ENCODE data around the gene EPHA2. TPM values are rescaled to one million over a fixed set of nuclear protein-coding genes. Genes with fewer than 3 reads are reported as not detected.

Gene EPHA2
- total RNA-seq, 1 experiment from 2014 or later, result 248 TPM

GRCh38 chr1:16114527-16115467, 41.1 kb downstream of the EPHA2 start:
- no peaks in the 10 kb centered on the region for H3K36me3 Mint-ChIP-seq (ENCODE audit: insufficient read depth, unreplicated experiment)
- no peaks in the 10 kb centered on the region for H3K27me3 Mint-ChIP-seq (ENCODE audit: insufficient read depth, unreplicated experiment)
- no peak for DNase-seq (ENCODE audit: unreplicated experiment)
- no peaks in the 10 kb centered on the region for H3K9me3 Mint-ChIP-seq (ENCODE audit: unreplicated experiment)
- ChIA-PET CTCF (no interaction called here), POLR2A (no interaction called here)
- BruUV-seq (replicated peaks), result no TSS peak
- no peaks in the 10 kb centered on the region for H3K4me1 Mint-ChIP-seq (ENCODE audit: insufficient read depth, unreplicated experiment)
- no peak for TF ChIP-seq CTCF (IDR thresholded peaks at IDR 0.05; ENCODE audit: unreplicated experiment)
- intact Hi-C loops (cut with micrococcal nuclease), result no loop called here
- no peak overlapping the region for H3K4me3 Mint-ChIP-seq (ENCODE audit: unreplicated experiment)
- H3K27ac Mint-ChIP-seq (ENCODE audit: low read depth, unreplicated experiment), result no peak overlapping the region

- no peak overlapping the region for H3K4me3 Mint-ChIP-seq (ENCODE audit: unreplicated experiment)
- no peak for TF ChIP-seq CTCF (IDR thresholded peaks at IDR 0.05; ENCODE audit: unreplicated experiment)
- H3K36me3 Mint-ChIP-seq (ENCODE audit: insufficient read depth, unreplicated experiment), result no peaks in the 10 kb centered on the region
- ChIA-PET POLR2A (interaction anchor here (0.5 to 1.5 kb wide), 3 partner anchors 10 to 68 kb away, joined by 3 to 6 read pairs (median 3); no protein-coding TSS in a partner anchor), CTCF (no interaction called here)
- intact Hi-C loops (cut with micrococcal nuclease), result no loop called here
- H3K27ac Mint-ChIP-seq (ENCODE audit: low read depth, unreplicated experiment), result no peak overlapping the region
- H3K9me3 Mint-ChIP-seq (ENCODE audit: unreplicated experiment), result no peaks in the 10 kb centered on the region
- H3K4me1 Mint-ChIP-seq (ENCODE audit: insufficient read depth, unreplicated experiment), result no peaks in the 10 kb centered on the region
- no TSS peak for BruUV-seq (replicated peaks)
- no peak for DNase-seq (ENCODE audit: unreplicated experiment)
- H3K27me3 Mint-ChIP-seq (ENCODE audit: insufficient read depth, unreplicated experiment), result no peaks in the 10 kb centered on the region
Observed at GRCh38 chr1:16112596-16113555, 43.0 kb downstream of the EPHA2 start.

GRCh38 chr1:16111771-16112595, 43.9 kb downstream of the EPHA2 start:
- Mint-ChIP-seq H3K27me3 (ENCODE audit: insufficient read depth, unreplicated experiment) (no peaks in the 10 kb centered on the region), H3K36me3 (ENCODE audit: insufficient read depth, unreplicated experiment) (no peaks in the 10 kb centered on the region), H3K4me1 (ENCODE audit: insufficient read depth, unreplicated experiment) (no peaks in the 10 kb centered on the region), H3K4me3 (ENCODE audit: unreplicated experiment) (no peak overlapping the region), H3K9me3 (ENCODE audit: unreplicated experiment) (no peaks in the 10 kb centered on the region), H3K27ac (ENCODE audit: low read depth, unreplicated experiment) (no peak overlapping the region)
- intact Hi-C loops (cut with micrococcal nuclease), result no loop called here
- ChIA-PET POLR2A (interaction anchor here (1.0 to 1.7 kb wide), 3 partner anchors 9 to 12 kb away, joined by 3 to 6 read pairs (median 4); no protein-coding TSS in a partner anchor), CTCF (no interaction called here)
- DNase-seq (ENCODE audit: unreplicated experiment), result no peak
- BruUV-seq (replicated peaks), result no TSS peak
- TF ChIP-seq CTCF (IDR thresholded peaks at IDR 0.05; ENCODE audit: unreplicated experiment), result no peak

Data from MCF 10A (cell line).